ENCODE measurements around the gene EDRF1. TPM values are rescaled to one million over a fixed set of nuclear protein-coding genes. Genes with fewer than 3 reads are reported as not detected.

The EDRF1 gene
- total and polyA plus RNA-seq, 2 of the 4 experiments (the other 2 are of a cell fraction) = 17.0 to 24.9 TPM

DNA sequence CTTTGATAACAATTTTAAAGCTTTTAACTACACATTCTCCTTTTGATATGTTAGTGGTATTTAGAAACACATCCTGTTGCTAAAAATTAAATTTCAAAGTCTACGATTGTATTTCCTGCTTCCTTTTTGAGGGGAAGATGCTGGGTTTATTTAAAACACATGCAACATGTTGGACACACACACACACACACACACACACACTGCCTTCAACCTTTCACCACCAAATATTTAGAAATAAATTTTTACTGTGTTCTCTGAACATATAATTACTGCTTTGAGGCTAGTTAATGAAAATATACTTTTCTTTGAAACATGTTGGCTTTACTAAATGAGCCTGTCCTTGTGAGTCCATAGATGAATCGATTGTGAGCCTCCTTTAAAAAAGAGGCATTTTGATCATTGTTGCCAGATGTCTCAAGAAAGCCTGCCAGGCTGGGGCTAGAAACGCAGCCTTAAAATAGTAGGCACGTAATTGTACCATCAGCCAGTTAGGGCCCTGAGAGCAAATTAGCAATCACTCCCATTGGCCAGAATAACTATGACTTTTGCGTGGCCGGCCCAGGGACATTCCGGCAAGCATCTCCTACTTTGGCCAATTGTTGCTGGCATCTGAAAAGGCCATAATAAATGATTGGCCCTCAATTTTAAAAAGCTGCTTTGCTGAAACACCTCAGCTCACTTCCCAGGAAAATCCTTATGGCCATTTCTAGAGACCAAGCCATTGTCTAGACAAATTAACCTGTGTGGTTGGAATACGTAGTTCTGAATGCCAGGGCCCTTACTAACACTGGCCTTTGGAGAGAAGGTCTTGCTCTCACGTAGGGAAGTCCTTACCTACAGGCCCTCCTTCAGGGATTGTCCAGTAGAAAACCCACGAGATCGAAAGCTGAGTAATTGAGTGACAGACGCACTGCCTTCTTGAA is 26.6 kb upstream of the EDRF1 start:
- H3K27me3 ChIP-seq (ENCODE audit: control insufficient read depth, insufficient read depth, low read length) = peaks cover 7% of the 10 kb centered on the region
- BruUV-seq (replicated peaks) = no TSS peak
- H3K23ac ChIP-seq (ENCODE audit: low read depth, low read length) = no peak overlapping the region
- no peak overlapping the region for H3K14ac ChIP-seq (replicated peaks; ENCODE audit: low read depth, low read length)
- no peaks in the 10 kb centered on the region for H3K79me1 ChIP-seq (ENCODE audit: low read depth in 1 of 2, low read length in 2 of 2)
- ChIA-PET CTCF (no interaction called here), POLR2A (ENCODE audit: unreplicated experiment) (no interaction called here)
- H3K56ac ChIP-seq (ENCODE audit: extremely low read depth, insufficient read depth, low read length) = no peak overlapping the region
- no peaks in the 10 kb centered on the region for H4K20me1 ChIP-seq (ENCODE audit: insufficient read depth, low read length)
- H2BK20ac ChIP-seq (ENCODE audit: low read depth, low read length) = no peak overlapping the region
- H2BK15ac ChIP-seq (ENCODE audit: low read depth, low read length) = no peak overlapping the region
- ATAC-seq (ENCODE audit: low read depth) = no peak
- H3K4ac ChIP-seq (ENCODE audit: low read depth, low read length) = no peak overlapping the region
- in situ Hi-C loops (cut with MboI; ENCODE audit: low sequenced_read_pairs) (loop anchor here (10.0 kb wide), 1 partner anchor 648 kb away; no protein-coding TSS in a partner anchor), intact Hi-C loops (cut with micrococcal nuclease) (no loop called here), dilution Hi-C loops (cut with HindIII; ENCODE audit: low sequenced_read_pairs, unreplicated experiment) (no loop called here)
- H3K9ac ChIP-seq (ENCODE audit: low read depth, low read length) = no peak overlapping the region
- no peaks in the 10 kb centered on the region for H3K9me3 ChIP-seq (ENCODE audit: control insufficient read depth, insufficient read depth, low read length)
- H2AK9ac ChIP-seq (replicated peaks; ENCODE audit: low read depth, low read length, poor library complexity) = no peak overlapping the region
- peaks cover 5% of the 10 kb centered on the region; the same call in 1 of the 2 replicates for H3K4me1 ChIP-seq (ENCODE audit: control insufficient read depth, insufficient read depth, low read length)
- peak; percentile 7 for DNase-seq
- no peaks in the 10 kb centered on the region for H3K36me3 ChIP-seq (ENCODE audit: control insufficient read depth, insufficient read depth, low read length)
- no peak overlapping the region for H3K4me3 ChIP-seq (ENCODE audit: insufficient read depth, low read depth, low read length)
- H3K4me2 ChIP-seq (ENCODE audit: low read depth, low read length) = no peak overlapping the region
- H4K8ac ChIP-seq (ENCODE audit: low read depth in 2 of 2, low read length in 2 of 2) = no peak overlapping the region
- no peak overlapping the region for H2BK120ac ChIP-seq (ENCODE audit: low read depth, low read length)
- no peak overlapping the region for H3K27ac ChIP-seq (ENCODE audit: insufficient read depth, low read length)
- H3K18ac ChIP-seq (ENCODE audit: low read depth, low read length) = no peak overlapping the region
- no peaks in the 10 kb centered on the region for H3K9me1 ChIP-seq (ENCODE audit: insufficient read depth, low read length)
- H2BK5ac ChIP-seq (ENCODE audit: low read depth, low read length, poor library complexity, severe bottlenecking) = no peak overlapping the region
- WGBS, 2 experiments (ENCODE audit: extremely low coverage in 2 of 2, insufficient read length in 1 of 2) = 64% methylated on average over 7 of the region's 12 CpGs; no CpG with 5 or more reads in 1 of the 2 experiments
- H2AK5ac ChIP-seq (ENCODE audit: low read depth, low read length) = no peak overlapping the region
- H4K5ac ChIP-seq (ENCODE audit: low read depth, low read length) = no peak overlapping the region
- H2AFZ ChIP-seq (replicated peaks; ENCODE audit: low read length, poor library complexity) = no peak overlapping the region
- H4K91ac ChIP-seq (ENCODE audit: insufficient read depth, low read depth, low read length) = no peak overlapping the region
- TF ChIP-seq POLR2A (IDR thresholded peaks at IDR 0.05; ENCODE audit: low read depth, low read length) (no peak), MAZ (IDR thresholded peaks at IDR 0.05; ENCODE audit: borderline replicate concordance, low read depth, low read length) (no peak), MAFK (IDR thresholded peaks at IDR 0.05; ENCODE audit: low read depth, low read length) (no peak), FOS (IDR thresholded peaks at IDR 0.05; ENCODE audit: low read depth, low read length) (no peak), SMC3 (IDR thresholded peaks at IDR 0.05; ENCODE audit: low read depth, low read length) (no peak), CEBPB (IDR thresholded peaks at IDR 0.05; ENCODE audit: low read depth, low read length) (no peak), BHLHE40 (IDR thresholded peaks at IDR 0.05; ENCODE audit: low read depth, low read length) (no peak), NFE2L2 (IDR thresholded peaks at IDR 0.05; ENCODE audit: low read depth, low read length) (no peak), RAD21 (IDR thresholded peaks at IDR 0.05; ENCODE audit: low read length) (no peak), MXI1 (IDR thresholded peaks at IDR 0.05; ENCODE audit: borderline replicate concordance, low read depth, low read length) (no peak), RFX5 (IDR thresholded peaks at IDR 0.05; ENCODE audit: low read depth, low read length) (no peak), RCOR1 (IDR thresholded peaks at IDR 0.05; ENCODE audit: insufficient replicate concordance, low read length) (no peak)
- TF ChIP-seq, protein P1, sequence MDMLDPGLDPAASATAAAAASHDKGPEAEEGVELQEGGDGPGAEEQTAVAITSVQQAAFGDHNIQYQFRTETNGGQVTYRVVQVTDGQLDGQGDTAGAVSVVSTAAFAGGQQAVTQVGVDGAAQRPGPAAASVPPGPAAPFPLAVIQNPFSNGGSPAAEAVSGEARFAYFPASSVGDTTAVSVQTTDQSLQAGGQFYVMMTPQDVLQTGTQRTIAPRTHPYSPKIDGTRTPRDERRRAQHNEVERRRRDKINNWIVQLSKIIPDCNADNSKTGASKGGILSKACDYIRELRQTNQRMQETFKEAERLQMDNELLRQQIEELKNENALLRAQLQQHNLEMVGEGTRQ (IDR thresholded peaks at IDR 0.05; ENCODE audit: low read depth, low read length) = no peak
- TF ChIP-seq, protein P2, sequence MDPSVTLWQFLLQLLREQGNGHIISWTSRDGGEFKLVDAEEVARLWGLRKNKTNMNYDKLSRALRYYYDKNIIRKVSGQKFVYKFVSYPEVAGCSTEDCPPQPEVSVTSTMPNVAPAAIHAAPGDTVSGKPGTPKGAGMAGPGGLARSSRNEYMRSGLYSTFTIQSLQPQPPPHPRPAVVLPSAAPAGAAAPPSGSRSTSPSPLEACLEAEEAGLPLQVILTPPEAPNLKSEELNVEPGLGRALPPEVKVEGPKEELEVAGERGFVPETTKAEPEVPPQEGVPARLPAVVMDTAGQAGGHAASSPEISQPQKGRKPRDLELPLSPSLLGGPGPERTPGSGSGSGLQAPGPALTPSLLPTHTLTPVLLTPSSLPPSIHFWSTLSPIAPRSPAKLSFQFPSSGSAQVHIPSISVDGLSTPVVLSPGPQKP (IDR thresholded peaks at IDR 0.05; ENCODE audit: borderline replicate concordance, low read depth, low read length) = no peak
- TF ChIP-seq, protein P3, sequence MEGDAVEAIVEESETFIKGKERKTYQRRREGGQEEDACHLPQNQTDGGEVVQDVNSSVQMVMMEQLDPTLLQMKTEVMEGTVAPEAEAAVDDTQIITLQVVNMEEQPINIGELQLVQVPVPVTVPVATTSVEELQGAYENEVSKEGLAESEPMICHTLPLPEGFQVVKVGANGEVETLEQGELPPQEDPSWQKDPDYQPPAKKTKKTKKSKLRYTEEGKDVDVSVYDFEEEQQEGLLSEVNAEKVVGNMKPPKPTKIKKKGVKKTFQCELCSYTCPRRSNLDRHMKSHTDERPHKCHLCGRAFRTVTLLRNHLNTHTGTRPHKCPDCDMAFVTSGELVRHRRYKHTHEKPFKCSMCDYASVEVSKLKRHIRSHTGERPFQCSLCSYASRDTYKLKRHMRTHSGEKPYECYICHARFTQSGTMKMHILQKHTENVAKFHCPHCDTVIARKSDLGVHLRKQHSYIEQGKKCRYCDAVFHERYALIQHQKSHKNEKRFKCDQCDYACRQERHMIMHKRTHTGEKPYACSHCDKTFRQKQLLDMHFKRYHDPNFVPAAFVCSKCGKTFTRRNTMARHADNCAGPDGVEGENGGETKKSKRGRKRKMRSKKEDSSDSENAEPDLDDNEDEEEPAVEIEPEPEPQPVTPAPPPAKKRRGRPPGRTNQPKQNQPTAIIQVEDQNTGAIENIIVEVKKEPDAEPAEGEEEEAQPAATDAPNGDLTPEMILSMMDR (conservative IDR thresholded peaks at IDR 0.05; ENCODE audit: low read depth, low read length) = no peak

Measured in IMR-90 (cell line).